Measurements from ENCODE around the gene KSR1. TPM values are rescaled to one million over a fixed set of nuclear protein-coding genes. Genes with fewer than 3 reads are reported as not detected.

Gene KSR1
- total and polyA plus RNA-seq, 9 of the 15 experiments (the other 6 are each of a cell fraction or from before 2014, with no cell fraction given) = 1.4 to 51.7 (median 18.4) TPM

GRCh38 chr17:27466743-27467375, 10.6 kb downstream of the KSR1 start (continued):
- no peak for TF ChIP-seq ZBTB33 (CRISPR knock-in tag; IDR thresholded peaks at IDR 0.05)
- 0 out of 2 replicates have a peak, but pooled peaks have one; percentile 56 for TF ChIP-seq CBX1 (IDR thresholded peaks at IDR 0.05; ENCODE audit: low read depth)
- peak in 1 of 3 experiments; percentile 49 for TF ChIP-seq YY1 (IDR thresholded peaks at IDR 0.05; ENCODE audit: borderline replicate concordance in 1 of 3, control insufficient read depth in 1 of 3, extremely low read depth in 1 of 3, insufficient read depth in 3 of 3, insufficient read length in 1 of 3, insufficient replicate concordance in 2 of 3, low read depth in 1 of 3, low read length in 2 of 3)
- TF ChIP-seq NR2C1 (IDR thresholded peaks at IDR 0.05) = no peak
- TF ChIP-seq NR2C1 (tag; IDR thresholded peaks at IDR 0.05) = peak; percentile 43; the same call in 1 of the 2 replicates
- TF ChIP-seq CBX3 (IDR thresholded peaks at IDR 0.05; ENCODE audit: borderline replicate concordance in 1 of 2, low read length in 2 of 2) = peak in 1 of 2 experiments; percentile 64; a peak in 1 of 3 replicates
- TF ChIP-seq ESRRA (IDR thresholded peaks at IDR 0.05; ENCODE audit: borderline replicate concordance, low read depth) = peak; percentile 22; the same call in 1 of the 2 replicates
- no peak for TF ChIP-seq RBM22 (IDR thresholded peaks at IDR 0.05; ENCODE audit: low read depth, low read length, poor library complexity, severe bottlenecking)
- peak; percentile 98 for TF ChIP-seq BCOR (IDR thresholded peaks at IDR 0.05)
- TF ChIP-seq CBFB (CRISPR knock-in tag; IDR thresholded peaks at IDR 0.05) = no peak
- TF ChIP-seq ZNF445 (CRISPR knock-in tag; IDR thresholded peaks at IDR 0.05; ENCODE audit: low read depth) = no peak
- TF ChIP-seq KLF10 (CRISPR knock-in tag; IDR thresholded peaks at IDR 0.05) = no peak
- TF ChIP-seq ZFX (CRISPR knock-in tag; IDR thresholded peaks at IDR 0.05) = peak; percentile 18; the same call in 1 of the 2 replicates
